ENCODE results near the gene TMEM161A. TPM values are rescaled to one million over a fixed set of nuclear protein-coding genes. Genes with fewer than 3 reads are reported as not detected.
"Not testable (repeated sequence)": the region's sequence is repeated elsewhere in the genome, so short reads cannot be mapped to it uniquely, and the experiment has no call there.

Gene TMEM161A
- total RNA-seq, 1 experiment from 2014 or later, result 76.0 TPM

DNA sequence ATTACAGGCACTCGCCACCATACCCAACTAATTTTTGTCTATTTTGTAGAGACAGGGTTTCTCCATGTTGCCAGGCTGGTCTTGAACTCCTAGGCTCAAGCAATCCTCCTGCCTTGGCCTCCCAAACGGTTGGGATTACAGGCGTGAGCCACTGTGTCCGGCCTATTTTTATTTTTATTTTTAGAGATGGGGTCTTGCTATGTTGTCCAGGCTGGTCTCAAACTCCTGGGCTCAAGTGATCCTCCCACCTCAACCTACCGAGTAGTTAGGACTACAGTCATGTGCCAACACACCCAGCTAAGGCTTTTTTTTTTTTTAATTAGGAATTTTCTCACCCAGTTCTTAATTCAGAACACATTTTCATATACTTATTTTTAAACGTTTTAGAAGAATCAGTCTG, 2.6 kb downstream of the TMEM161A start:
- H3K9me2 ChIP-seq (ENCODE audit: insufficient read depth); H3K9ac ChIP-seq (ENCODE audit: low read length); H2AFZ ChIP-seq (ENCODE audit: low read depth, low read length, poor library complexity, severe bottlenecking); H3K27me3 ChIP-seq (ENCODE audit: insufficient read depth, low read length); H3K4me2 ChIP-seq (ENCODE audit: low read length); H3K9me3 ChIP-seq (ENCODE audit: control insufficient read depth in 1 of 2, insufficient read depth in 1 of 2, low read depth in 1 of 2, low read length in 2 of 2); H3K36me3 ChIP-seq (ENCODE audit: control insufficient read depth in 1 of 2, insufficient read depth in 2 of 2, low read length in 2 of 2); ATAC-seq; H3K27ac ChIP-seq (ENCODE audit: low read depth, low read length); POLR2A ChIA-PET; DNase-seq (ENCODE audit: low read depth, low spot score); BruUV-seq (replicated peaks); RAD21 ChIA-PET (ENCODE audit: low non-redundant PET in 1 of 2, low total read pairs in 2 of 2, uncharacterized antibody in 2 of 2, unreplicated experiment in 2 of 2); intact Hi-C loops (cut with micrococcal nuclease); H3K4me3 ChIP-seq (replicated peaks in 1 of 2; ENCODE audit: low read depth in 1 of 2, low read length in 2 of 2); H4K20me1 ChIP-seq (ENCODE audit: insufficient read depth): not testable (repeated sequence)
- CTCF ChIA-PET, result interaction anchor here (1.2 kb wide), 1 partner anchor 20 kb away, joined by 3 read pairs; no protein-coding TSS in a partner anchor
- peaks cover 36% of the 10 kb centered on the region for H3K79me2 ChIP-seq (ENCODE audit: insufficient read depth, low read length)
- H3K4me1 ChIP-seq (ENCODE audit: control insufficient read depth in 1 of 2, insufficient read depth in 2 of 2, low read length in 2 of 2), result peaks cover 13 to 23% of the 10 kb centered on the region in 2 experiments

DNA sequence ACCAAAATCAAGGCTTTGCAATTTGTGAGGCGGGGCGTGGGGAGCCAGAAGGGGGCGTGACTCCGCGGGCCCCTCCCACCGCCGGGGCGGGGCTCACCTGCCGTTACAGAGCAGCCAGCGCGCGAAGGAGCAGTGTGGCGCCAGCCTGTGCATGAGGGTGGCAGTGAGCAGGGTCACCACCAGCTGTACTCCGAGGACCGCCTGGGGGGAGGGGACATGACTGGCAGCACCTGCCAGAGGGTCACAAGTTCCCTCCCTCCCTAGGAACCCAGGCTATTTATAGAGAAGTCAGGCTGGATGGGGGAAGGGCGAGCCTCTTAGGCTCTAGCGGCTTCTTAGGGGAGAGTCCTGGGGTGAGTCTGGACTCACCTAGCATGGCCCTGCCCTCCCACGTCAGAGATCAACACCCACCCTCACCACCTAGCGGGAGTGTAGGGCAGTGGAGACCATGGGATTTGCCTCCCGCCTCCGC, 3.6 kb downstream of the TMEM161A start:
- no peak for DNase-seq (ENCODE audit: low read depth, low spot score)
- TF ChIP-seq, protein P1, sequence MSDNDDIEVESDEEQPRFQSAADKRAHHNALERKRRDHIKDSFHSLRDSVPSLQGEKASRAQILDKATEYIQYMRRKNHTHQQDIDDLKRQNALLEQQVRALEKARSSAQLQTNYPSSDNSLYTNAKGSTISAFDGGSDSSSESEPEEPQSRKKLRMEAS (IDR thresholded peaks at IDR 0.05), result peak; percentile 37; the same call in 1 of the 2 replicates
- TF ChIP-seq TCF7L2 (IDR thresholded peaks at IDR 0.05; ENCODE audit: borderline replicate concordance, extremely low read depth, insufficient read depth, insufficient read length) (no peak), JUND (IDR thresholded peaks at IDR 0.05) (no peak), SRF (IDR thresholded peaks at IDR 0.05; ENCODE audit: low read depth) (no peak), FOSL1 (IDR thresholded peaks at IDR 0.05; ENCODE audit: low read depth) (no peak), POLR2A (IDR thresholded peaks at IDR 0.05; ENCODE audit: borderline replicate concordance, extremely low read depth, insufficient read depth, insufficient read length) (peak; percentile 37), POLR2AphosphoS5 (IDR thresholded peaks at IDR 0.05; ENCODE audit: low read depth, low read length) (peak; percentile 46; the same call in 1 of the 2 replicates), RAD21 (IDR thresholded peaks at IDR 0.05; ENCODE audit: low read depth) (no peak), CEBPB (IDR thresholded peaks at IDR 0.05; ENCODE audit: low read depth) (no peak)
- Histone ChIP-seq H3K4me1 (ENCODE audit: control insufficient read depth in 1 of 2, insufficient read depth in 2 of 2, low read length in 2 of 2) (peaks cover 13 to 23% of the 10 kb centered on the region in 2 experiments), H4K20me1 (ENCODE audit: insufficient read depth) (no peaks in the 10 kb centered on the region), H3K79me2 (ENCODE audit: insufficient read depth, low read length) (peaks cover 36% of the 10 kb centered on the region), H3K4me3 (replicated peaks in 1 of 2; ENCODE audit: low read depth in 1 of 2, low read length in 2 of 2) (no peak overlapping the region; a peak in 1 of 4 replicates), H2AFZ (ENCODE audit: low read depth, low read length, poor library complexity, severe bottlenecking) (no peak overlapping the region), H3K9me3 (ENCODE audit: control insufficient read depth in 1 of 2, insufficient read depth in 1 of 2, low read depth in 1 of 2, low read length in 2 of 2) (no peaks in the 10 kb centered on the region), H3K4me2 (ENCODE audit: low read length) (peak overlapping the region; percentile 59), H3K27ac (ENCODE audit: low read depth, low read length) (peak overlapping the region; percentile 13; the same call in 1 of the 2 replicates), H3K36me3 (ENCODE audit: control insufficient read depth in 1 of 2, insufficient read depth in 2 of 2, low read length in 2 of 2) (no peaks in the 10 kb centered on the region; a peak in 1 of 4 replicates), H3K27me3 (ENCODE audit: insufficient read depth, low read length) (no peaks in the 10 kb centered on the region), H3K9ac (ENCODE audit: low read length) (no peak overlapping the region), H3K9me2 (ENCODE audit: insufficient read depth) (no peaks in the 10 kb centered on the region)
- ATAC-seq, result peak; percentile 61
- ChIA-PET POLR2A (no interaction called here), CTCF (interaction anchor here (0.8 to 1.2 kb wide), 2 partner anchors 19 to 40 kb away, joined by 3 to 4 read pairs; no protein-coding TSS in a partner anchor), RAD21 (ENCODE audit: low non-redundant PET in 1 of 2, low total read pairs in 2 of 2, uncharacterized antibody in 2 of 2, unreplicated experiment in 2 of 2) (no interaction called here)
- intact Hi-C loops (cut with micrococcal nuclease), result no loop called here
- no TSS peak for BruUV-seq (replicated peaks)
